ENCODE data around the gene EXOC3L1. TPM values are rescaled to one million over a fixed set of nuclear protein-coding genes. Genes with fewer than 3 reads are reported as not detected.

EXOC3L1 gene
- total and polyA plus RNA-seq, 2 of the 13 experiments (the other 11 are each of a cell fraction or from before 2014, with no cell fraction given): 0.12 TPM; not detected in 1

DNA sequence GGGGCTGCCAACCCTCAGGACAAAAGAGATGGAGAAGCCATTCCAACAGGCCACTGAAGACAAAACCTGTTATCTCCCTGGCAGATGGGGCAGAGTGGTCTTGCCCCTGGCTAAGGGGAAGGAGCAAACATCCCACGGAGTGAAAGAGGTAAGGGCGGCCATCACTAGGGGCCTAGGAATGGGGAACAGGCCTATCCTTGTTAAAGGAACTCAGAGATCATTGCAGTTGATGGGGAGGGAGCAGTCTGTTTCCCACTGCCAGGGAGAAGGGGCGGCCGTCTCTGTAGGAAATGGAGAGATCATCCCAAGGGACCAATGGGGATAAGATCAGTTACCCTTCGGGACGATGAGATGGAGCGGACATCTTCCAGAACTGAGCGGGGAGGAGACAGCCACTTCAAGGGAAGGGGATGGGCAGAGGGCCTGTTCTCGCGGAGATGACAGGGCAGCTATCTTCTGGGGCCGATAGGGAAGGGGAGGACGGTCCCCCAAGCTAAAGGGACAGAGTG lies 36.4 kb upstream of the EXOC3L1 start (continued):
- TF ChIP-seq ZNF563 (CRISPR knock-in tag; IDR thresholded peaks at IDR 0.05) (0 out of 2 replicates have a peak, but pooled peaks have one; percentile 38), ZNF3 (CRISPR knock-in tag; IDR thresholded peaks at IDR 0.05) (0 out of 2 replicates have a peak, but pooled peaks have one; percentile 13), SNRNP70 (IDR thresholded peaks at IDR 0.05; ENCODE audit: low read depth, low read length) (no peak), NR0B2 (CRISPR knock-in tag; IDR thresholded peaks at IDR 0.05) (no peak), POGZ (CRISPR knock-in tag; IDR thresholded peaks at IDR 0.05) (no peak), SMAD1 (CRISPR knock-in tag; IDR thresholded peaks at IDR 0.05; ENCODE audit: borderline replicate concordance, low read depth) (no peak), ZNF775 (CRISPR knock-in tag; IDR thresholded peaks at IDR 0.05; ENCODE audit: borderline replicate concordance) (no peak), ZFYVE20 (CRISPR knock-in tag; IDR thresholded peaks at IDR 0.05; ENCODE audit: borderline replicate concordance, low read depth) (no peak), PAWR (CRISPR knock-in tag; IDR thresholded peaks at IDR 0.05; ENCODE audit: borderline replicate concordance) (no peak), CCAR2 (optimal IDR thresholded peaks at IDR 0.05; ENCODE audit: low read depth, low read length) (no peak), ZNF607 (CRISPR knock-in tag; IDR thresholded peaks at IDR 0.05; ENCODE audit: borderline replicate concordance) (no peak), BORCS8-MEF2B (CRISPR knock-in tag; IDR thresholded peaks at IDR 0.05) (peak; percentile 8; the same call in 1 of the 2 replicates), ZC3H13 (CRISPR knock-in tag; IDR thresholded peaks at IDR 0.05) (no peak), GATA4 (IDR thresholded peaks at IDR 0.05; ENCODE audit: borderline replicate concordance, low read depth) (no peak), ZNF12 (CRISPR knock-in tag; IDR thresholded peaks at IDR 0.05) (no peak), TMF1 (CRISPR knock-in tag; IDR thresholded peaks at IDR 0.05; ENCODE audit: low read depth) (no peak), ZNF772 (CRISPR knock-in tag; IDR thresholded peaks at IDR 0.05) (no peak), RBM22 (optimal IDR thresholded peaks at IDR 0.05; ENCODE audit: low read length) (no peak), SNAPC5 (CRISPR knock-in tag; IDR thresholded peaks at IDR 0.05; ENCODE audit: borderline replicate concordance) (no peak), ZNF839 (CRISPR knock-in tag; IDR thresholded peaks at IDR 0.05; ENCODE audit: borderline replicate concordance) (no peak), FOXP1 (IDR thresholded peaks at IDR 0.05) (no peak), FOXP1 (CRISPR knock-in tag; IDR thresholded peaks at IDR 0.05) (no peak), MAZ (IDR thresholded peaks at IDR 0.05; ENCODE audit: borderline replicate concordance, low read depth, low read length) (no peak), MAZ (CRISPR knock-in tag; IDR thresholded peaks at IDR 0.05; ENCODE audit: low read depth) (no peak), KAT2B (IDR thresholded peaks at IDR 0.05; ENCODE audit: borderline replicate concordance, low read depth, low read length) (no peak), PCBP2 (optimal IDR thresholded peaks at IDR 0.05; ENCODE audit: low read depth, low read length, poor library complexity, severe bottlenecking) (no peak)
- TF ChIP-seq, protein P1, sequence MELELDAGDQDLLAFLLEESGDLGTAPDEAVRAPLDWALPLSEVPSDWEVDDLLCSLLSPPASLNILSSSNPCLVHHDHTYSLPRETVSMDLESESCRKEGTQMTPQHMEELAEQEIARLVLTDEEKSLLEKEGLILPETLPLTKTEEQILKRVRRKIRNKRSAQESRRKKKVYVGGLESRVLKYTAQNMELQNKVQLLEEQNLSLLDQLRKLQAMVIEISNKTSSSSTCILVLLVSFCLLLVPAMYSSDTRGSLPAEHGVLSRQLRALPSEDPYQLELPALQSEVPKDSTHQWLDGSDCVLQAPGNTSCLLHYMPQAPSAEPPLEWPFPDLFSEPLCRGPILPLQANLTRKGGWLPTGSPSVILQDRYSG (CRISPR knock-in tag; IDR thresholded peaks at IDR 0.05): no peak
- TF ChIP-seq, protein P2, sequence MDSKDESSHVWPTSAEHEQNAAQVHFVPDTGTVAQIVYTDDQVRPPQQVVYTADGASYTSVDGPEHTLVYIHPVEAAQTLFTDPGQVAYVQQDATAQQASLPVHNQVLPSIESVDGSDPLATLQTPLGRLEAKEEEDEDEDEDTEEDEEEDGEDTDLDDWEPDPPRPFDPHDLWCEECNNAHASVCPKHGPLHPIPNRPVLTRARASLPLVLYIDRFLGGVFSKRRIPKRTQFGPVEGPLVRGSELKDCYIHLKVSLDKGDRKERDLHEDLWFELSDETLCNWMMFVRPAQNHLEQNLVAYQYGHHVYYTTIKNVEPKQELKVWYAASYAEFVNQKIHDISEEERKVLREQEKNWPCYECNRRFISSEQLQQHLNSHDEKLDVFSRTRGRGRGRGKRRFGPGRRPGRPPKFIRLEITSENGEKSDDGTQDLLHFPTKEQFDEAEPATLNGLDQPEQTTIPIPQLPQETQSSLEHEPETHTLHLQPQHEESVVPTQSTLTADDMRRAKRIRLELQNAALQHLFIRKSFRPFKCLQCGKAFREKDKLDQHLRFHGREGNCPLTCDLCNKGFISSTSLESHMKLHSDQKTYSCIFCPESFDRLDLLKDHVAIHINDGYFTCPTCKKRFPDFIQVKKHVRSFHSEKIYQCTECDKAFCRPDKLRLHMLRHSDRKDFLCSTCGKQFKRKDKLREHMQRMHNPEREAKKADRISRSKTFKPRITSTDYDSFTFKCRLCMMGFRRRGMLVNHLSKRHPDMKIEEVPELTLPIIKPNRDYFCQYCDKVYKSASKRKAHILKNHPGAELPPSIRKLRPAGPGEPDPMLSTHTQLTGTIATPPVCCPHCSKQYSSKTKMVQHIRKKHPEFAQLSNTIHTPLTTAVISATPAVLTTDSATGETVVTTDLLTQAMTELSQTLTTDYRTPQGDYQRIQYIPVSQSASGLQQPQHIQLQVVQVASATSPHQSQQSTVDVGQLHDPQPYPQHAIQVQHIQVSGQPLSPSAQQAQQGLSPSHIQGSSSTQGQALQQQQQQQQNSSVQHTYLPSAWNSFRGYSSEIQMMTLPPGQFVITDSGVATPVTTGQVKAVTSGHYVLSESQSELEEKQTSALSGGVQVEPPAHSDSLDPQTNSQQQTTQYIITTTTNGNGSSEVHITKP (CRISPR knock-in tag; IDR thresholded peaks at IDR 0.05; ENCODE audit: low read depth): no peak

Measured in HepG2 (cell line).